ENCODE data around the gene PPP4C. TPM values are rescaled to one million over a fixed set of nuclear protein-coding genes. Genes with fewer than 3 reads are reported as not detected.

Gene PPP4C
- total RNA-seq, 1 donor from 2014 or later = 311 TPM

- no peak for DNase-seq (ENCODE audit: low read depth, low spot score)
These were observed 3.7 kb downstream of the PPP4C start for GRCh38 chr16:30079480-30079879.

GRCh38 chr16:30082545-30083090 is 6.8 kb downstream of the PPP4C start:
- no peak for DNase-seq (ENCODE audit: low read depth, low spot score)

- no peak for DNase-seq (ENCODE audit: low read depth, low spot score)
These were observed 7.6 kb downstream of the PPP4C start for GRCh38 chr16:30083216-30084055.

GRCh38 chr16:30084096-30084815 is 8.5 kb downstream of the PPP4C start:
- no peak for DNase-seq (ENCODE audit: low read depth, low spot score)

GRCh38 chr16:30084816-30085159 is 9.0 kb downstream of the PPP4C start:
- DNase-seq (ENCODE audit: low read depth, low spot score) = no peak

GRCh38 chr16:30085247-30085646 is 9.5 kb downstream of the PPP4C start:
- no peak for DNase-seq (ENCODE audit: low read depth, low spot score)

- DNase-seq (ENCODE audit: low read depth, low spot score) = no peak
These were observed 10.0 kb downstream of the PPP4C start for GRCh38 chr16:30085820-30086219.

GRCh38 chr16:30086291-30087140 is 10.7 kb downstream of the PPP4C start:
- DNase-seq (ENCODE audit: low read depth, low spot score) = no peak

- no peak for DNase-seq (ENCODE audit: low read depth, low spot score)
These were observed 11.5 kb downstream of the PPP4C start for GRCh38 chr16:30087181-30087898.

- DNase-seq (ENCODE audit: low read depth, low spot score) = no peak
These were observed 12.5 kb downstream of the PPP4C start for GRCh38 chr16:30088237-30088831.

GRCh38 chr16:30088832-30089624 is 13.2 kb downstream of the PPP4C start:
- no peak for DNase-seq (ENCODE audit: low read depth, low spot score)

- DNase-seq (ENCODE audit: low read depth, low spot score) = no peak
These were observed 15.0 kb downstream of the PPP4C start for GRCh38 chr16:30090610-30091331.

- DNase-seq (ENCODE audit: low read depth, low spot score) = peak; percentile 71
These were observed 15.9 kb downstream of the PPP4C start, which contains the start of gene TBX6 for GRCh38 chr16:30091474-30092372. Gene TBX6 (minus strand): TSS chr16:30091924. CDS start chr16:30091193, 731 bp downstream.

- DNase-seq (ENCODE audit: low read depth, low spot score) = peak; percentile 88
These were observed 16.7 kb downstream of the PPP4C start for GRCh38 chr16:30092373-30093010.

- no peak for DNase-seq (ENCODE audit: low read depth, low spot score)
These were observed 18.9 kb downstream of the PPP4C start for GRCh38 chr16:30094541-30095165.

GRCh38 chr16:30095166-30096078 is 19.6 kb downstream of the PPP4C start:
- DNase-seq (ENCODE audit: low read depth, low spot score) = no peak

Measured in pulmonary artery endothelial cell (primary cell).